ENCODE results near the gene NCS1.

The NCS1 gene

GRCh38 chr9:130172161-130172857 is at the start of gene NCS1:
Gene NCS1, plus strand, starts transcription at chr9:130172404. Its CDS starts 260 bp downstream, at chr9:130172664.
- peak; percentile 22 for DNase-seq (ENCODE audit: low read depth)

GRCh38 chr9:130122456-130122855 is 49.7 kb upstream of the NCS1 start:
- no peak for DNase-seq (ENCODE audit: low read depth)

GRCh38 chr9:130124085-130124860 is 47.9 kb upstream of the NCS1 start:
- DNase-seq (ENCODE audit: low read depth), result no peak

GRCh38 chr9:130126721-130127433 is 45.3 kb upstream of the NCS1 start:
- DNase-seq (ENCODE audit: low read depth), result no peak

- DNase-seq (ENCODE audit: low read depth), result peak; percentile 58
These were observed 44.0 kb upstream of the NCS1 start for GRCh38 chr9:130128251-130128650.

- DNase-seq (ENCODE audit: low read depth), result peak; percentile 9
These were observed 43.3 kb upstream of the NCS1 start for GRCh38 chr9:130128733-130129431.

- DNase-seq (ENCODE audit: low read depth), result no peak
These were observed 42.7 kb upstream of the NCS1 start for GRCh38 chr9:130129432-130130061.

GRCh38 chr9:130132746-130133145 is 39.5 kb upstream of the NCS1 start:
- no peak for DNase-seq (ENCODE audit: low read depth)

- no peak for DNase-seq (ENCODE audit: low read depth)
These were observed 35.0 kb upstream of the NCS1 start for GRCh38 chr9:130137081-130137640.

- no peak for DNase-seq (ENCODE audit: low read depth)
These were observed 34.5 kb upstream of the NCS1 start for GRCh38 chr9:130137641-130138081.

- DNase-seq (ENCODE audit: low read depth), result no peak
These were observed 34.0 kb upstream of the NCS1 start for GRCh38 chr9:130138171-130138653.

GRCh38 chr9:130138791-130139190 is 33.4 kb upstream of the NCS1 start:
- DNase-seq (ENCODE audit: low read depth), result no peak

- no peak for DNase-seq (ENCODE audit: low read depth)
These were observed 33.0 kb upstream of the NCS1 start for GRCh38 chr9:130139251-130139650.

GRCh38 chr9:130140706-130141105 is 31.5 kb upstream of the NCS1 start:
- no peak for DNase-seq (ENCODE audit: low read depth)

GRCh38 chr9:130142056-130142455 is 30.1 kb upstream of the NCS1 start:
- DNase-seq (ENCODE audit: low read depth), result no peak

GRCh38 chr9:130142641-130143040 is 29.6 kb upstream of the NCS1 start:
- no peak for DNase-seq (ENCODE audit: low read depth)

- no peak for DNase-seq (ENCODE audit: low read depth)
These were observed 28.8 kb upstream of the NCS1 start for GRCh38 chr9:130143279-130143893.

GRCh38 chr9:130143958-130144366 is 28.2 kb upstream of the NCS1 start:
- no peak for DNase-seq (ENCODE audit: low read depth)

GRCh38 chr9:130144703-130145102 is 27.5 kb upstream of the NCS1 start:
- DNase-seq (ENCODE audit: low read depth), result no peak

- DNase-seq (ENCODE audit: low read depth), result no peak
These were observed 26.5 kb upstream of the NCS1 start for GRCh38 chr9:130145658-130146057.

- DNase-seq (ENCODE audit: low read depth), result no peak
These were observed 25.0 kb upstream of the NCS1 start for GRCh38 chr9:130147198-130147597.

Data from activated T-helper 1 cell treated with Interleukin-2 at 50 U/mL for 16 hours (primary cell).